ENCODE data around the gene IL17F. TPM values are rescaled to one million over a fixed set of nuclear protein-coding genes. Genes with fewer than 3 reads are reported as not detected.

The IL17F gene
- total and polyA plus RNA-seq, 2 of the 8 experiments (the other 6 are each of a cell fraction or from before 2014, with no cell fraction given) = 0.08 TPM; not detected in 1

GRCh38 chr6:52255434-52255833, 11.1 kb upstream of the IL17F start (continued):
- no peak for TF ChIP-seq EZH2 (IDR thresholded peaks at IDR 0.05; ENCODE audit: low read depth, low read length, severe bottlenecking)
- no peak for TF ChIP-seq CEBPB (IDR thresholded peaks at IDR 0.05; ENCODE audit: low read depth, low read length)
